ENCODE measurements around the gene ADAM11.

The ADAM11 gene

GRCh38 chr17:44775838-44776621 is 17.2 kb downstream of the ADAM11 start:
- no peak for DNase-seq

- DNase-seq: no peak
Observed at GRCh38 chr17:44776628-44777393, 18.0 kb downstream of the ADAM11 start.

- no peak for DNase-seq
Observed at GRCh38 chr17:44777394-44778348, 18.9 kb downstream of the ADAM11 start.

- DNase-seq: no peak
Observed at GRCh38 chr17:44778656-44779210, 19.9 kb downstream of the ADAM11 start.

- peak; percentile 53 to 84 (median 72) for DNase-seq
Observed at GRCh38 chr17:44779211-44780025, 20.6 kb downstream of the ADAM11 start.

GRCh38 chr17:44780161-44780560 is 21.4 kb downstream of the ADAM11 start:
- DNase-seq: no peak

- DNase-seq: no peak
Observed at GRCh38 chr17:44780845-44781480, 22.2 kb downstream of the ADAM11 start.

- no peak for DNase-seq
Observed at GRCh38 chr17:44781551-44782325, 22.9 kb downstream of the ADAM11 start.

- DNase-seq: no peak
Observed at GRCh38 chr17:44782326-44782850, 23.6 kb downstream of the ADAM11 start.

- DNase-seq: no peak
Observed at GRCh38 chr17:44785921-44786320, 27.1 kb downstream of the ADAM11 start.

- DNase-seq: no peak
Observed at GRCh38 chr17:44786551-44787081, 27.8 kb downstream of the ADAM11 start.

GRCh38 chr17:44787271-44787940 is 28.6 kb downstream of the ADAM11 start:
- no peak for DNase-seq

GRCh38 chr17:44788139-44788538 is 29.4 kb downstream of the ADAM11 start:
- DNase-seq: no peak

GRCh38 chr17:44792276-44792675 is 33.5 kb downstream of the ADAM11 start:
- no peak for DNase-seq

- DNase-seq: no peak
Observed at GRCh38 chr17:44793885-44794842, 35.4 kb downstream of the ADAM11 start.

- DNase-seq: no peak
Observed at GRCh38 chr17:44794851-44795413, 36.1 kb downstream of the ADAM11 start.

GRCh38 chr17:44795421-44795820 is 36.6 kb downstream of the ADAM11 start:
- no peak for DNase-seq

GRCh38 chr17:44795928-44796327 is 37.1 kb downstream of the ADAM11 start:
- DNase-seq: no peak
